ENCODE data around the gene GRHL3. TPM values are rescaled to one million over a fixed set of nuclear protein-coding genes. Genes with fewer than 3 reads are reported as not detected.

GRHL3 gene
- total RNA-seq, 1 donor from 2014 or later = 17.1 TPM

DNA sequence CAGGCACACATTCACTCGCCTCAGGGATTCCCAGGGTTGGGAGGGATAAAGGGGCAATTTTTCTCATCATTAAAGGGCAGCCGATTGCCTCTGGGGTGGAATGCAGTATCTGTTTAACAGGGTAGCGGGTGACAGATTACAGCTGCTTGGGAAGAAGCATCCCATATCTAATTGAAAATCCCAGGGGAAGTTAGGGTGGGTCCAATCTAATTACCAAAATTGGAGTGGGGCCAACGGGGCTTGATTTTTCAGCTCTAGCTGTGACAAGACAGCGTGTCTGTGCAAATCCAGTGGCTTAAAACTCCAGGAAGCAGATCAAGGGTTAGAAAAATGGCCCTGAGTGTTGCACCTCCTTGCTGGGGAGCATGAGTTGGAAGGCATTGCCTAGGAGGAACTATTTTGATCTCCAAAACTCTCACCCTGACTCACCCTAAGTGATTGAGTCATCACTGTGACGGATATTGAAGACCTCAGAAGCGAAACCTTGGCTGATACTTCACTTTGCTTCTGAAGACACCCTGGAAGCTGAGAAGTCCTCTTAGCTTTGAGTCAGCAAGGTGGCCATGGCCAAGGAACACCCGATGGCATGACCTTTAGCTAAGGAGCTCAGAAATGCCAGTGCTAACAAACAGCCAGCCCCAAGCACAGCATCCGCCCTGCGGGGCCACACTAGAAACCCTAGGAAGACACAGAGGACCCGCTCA lies 46.0 kb downstream of the GRHL3 start:
- peak overlapping the region; percentile 69 for H3K27ac Mint-ChIP-seq
- H3K27me3 Mint-ChIP-seq (ENCODE audit: low read depth) = peaks cover 6% of the 10 kb centered on the region
- H3K4me1 Mint-ChIP-seq = peaks cover 32% of the 10 kb centered on the region
- DNase-seq (ENCODE audit: low spot score in 2 of 2, unreplicated experiment in 2 of 2) = no peak
- no peaks in the 10 kb centered on the region for H3K9me3 Mint-ChIP-seq
- TF ChIP-seq, protein P1, sequence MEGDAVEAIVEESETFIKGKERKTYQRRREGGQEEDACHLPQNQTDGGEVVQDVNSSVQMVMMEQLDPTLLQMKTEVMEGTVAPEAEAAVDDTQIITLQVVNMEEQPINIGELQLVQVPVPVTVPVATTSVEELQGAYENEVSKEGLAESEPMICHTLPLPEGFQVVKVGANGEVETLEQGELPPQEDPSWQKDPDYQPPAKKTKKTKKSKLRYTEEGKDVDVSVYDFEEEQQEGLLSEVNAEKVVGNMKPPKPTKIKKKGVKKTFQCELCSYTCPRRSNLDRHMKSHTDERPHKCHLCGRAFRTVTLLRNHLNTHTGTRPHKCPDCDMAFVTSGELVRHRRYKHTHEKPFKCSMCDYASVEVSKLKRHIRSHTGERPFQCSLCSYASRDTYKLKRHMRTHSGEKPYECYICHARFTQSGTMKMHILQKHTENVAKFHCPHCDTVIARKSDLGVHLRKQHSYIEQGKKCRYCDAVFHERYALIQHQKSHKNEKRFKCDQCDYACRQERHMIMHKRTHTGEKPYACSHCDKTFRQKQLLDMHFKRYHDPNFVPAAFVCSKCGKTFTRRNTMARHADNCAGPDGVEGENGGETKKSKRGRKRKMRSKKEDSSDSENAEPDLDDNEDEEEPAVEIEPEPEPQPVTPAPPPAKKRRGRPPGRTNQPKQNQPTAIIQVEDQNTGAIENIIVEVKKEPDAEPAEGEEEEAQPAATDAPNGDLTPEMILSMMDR (IDR thresholded peaks at IDR 0.05; ENCODE audit: unreplicated experiment) = no peak
- H3K36me3 Mint-ChIP-seq = peaks cover 6% of the 10 kb centered on the region
- H3K4me3 Mint-ChIP-seq = no peak overlapping the region

DNA sequence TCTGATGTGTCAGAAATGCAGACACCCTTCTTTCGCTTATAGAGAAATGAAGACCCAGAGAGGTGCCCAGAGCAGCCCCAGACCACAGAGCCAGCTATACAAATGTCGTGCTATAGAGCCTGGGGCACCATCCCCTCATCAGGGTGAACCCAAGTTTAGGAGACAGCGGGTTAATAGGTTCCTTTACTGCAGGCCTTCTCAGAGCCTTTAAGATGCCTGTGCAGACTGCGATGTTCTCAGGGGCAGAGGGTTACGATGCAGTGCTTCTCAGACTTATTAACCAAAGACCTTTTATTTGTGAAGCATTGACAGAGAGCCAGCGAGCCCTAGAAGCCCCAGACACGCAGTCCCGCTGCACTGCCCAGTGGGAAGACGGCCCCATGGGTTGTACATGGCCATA lies 47.5 kb downstream of the GRHL3 start:
- no peak overlapping the region for H3K4me3 Mint-ChIP-seq

DNA sequence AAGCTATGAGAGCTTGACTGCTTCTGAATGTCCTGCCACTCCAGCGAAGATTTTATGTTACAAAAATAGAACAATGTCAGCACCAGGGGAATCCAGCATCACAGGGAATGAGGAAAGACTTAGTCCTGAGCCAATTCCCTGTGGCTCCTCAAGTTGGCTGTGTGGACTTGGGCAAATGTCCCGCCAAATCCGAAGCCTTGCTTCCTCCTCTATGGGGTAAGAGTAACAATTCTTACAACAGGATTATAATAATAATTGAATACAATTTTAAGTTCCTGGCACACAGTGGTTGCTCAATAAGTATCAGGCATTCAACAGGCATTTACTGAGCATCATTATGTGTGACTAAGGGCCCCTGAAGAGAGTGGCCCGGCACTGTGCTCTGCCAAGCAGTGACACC lies 50.0 kb downstream of the GRHL3 start:
- TF ChIP-seq, protein P1 (IDR thresholded peaks at IDR 0.05; ENCODE audit: unreplicated experiment) = no peak
- no peak overlapping the region for H3K27ac Mint-ChIP-seq
- H3K4me1 Mint-ChIP-seq = peaks cover 31% of the 10 kb centered on the region
- no peaks in the 10 kb centered on the region for H3K36me3 Mint-ChIP-seq
- H3K4me3 Mint-ChIP-seq = no peak overlapping the region
- no peaks in the 10 kb centered on the region for H3K9me3 Mint-ChIP-seq
- no peak for DNase-seq (ENCODE audit: low spot score in 2 of 2, unreplicated experiment in 2 of 2)
- H3K27me3 Mint-ChIP-seq (ENCODE audit: low read depth) = peaks cover 1% of the 10 kb centered on the region

More for the DNA sequence above, 47.5 kb downstream of the GRHL3 start:
- H3K9me3 Mint-ChIP-seq = no peaks in the 10 kb centered on the region
- H3K4me1 Mint-ChIP-seq = peaks cover 32% of the 10 kb centered on the region
- peaks cover 1% of the 10 kb centered on the region for H3K27me3 Mint-ChIP-seq (ENCODE audit: low read depth)
- no peak overlapping the region for H3K27ac Mint-ChIP-seq
- H3K36me3 Mint-ChIP-seq = no peaks in the 10 kb centered on the region
- TF ChIP-seq, protein P1 (IDR thresholded peaks at IDR 0.05; ENCODE audit: unreplicated experiment) = no peak
- no peak for DNase-seq (ENCODE audit: low spot score in 2 of 2, unreplicated experiment in 2 of 2)

DNA sequence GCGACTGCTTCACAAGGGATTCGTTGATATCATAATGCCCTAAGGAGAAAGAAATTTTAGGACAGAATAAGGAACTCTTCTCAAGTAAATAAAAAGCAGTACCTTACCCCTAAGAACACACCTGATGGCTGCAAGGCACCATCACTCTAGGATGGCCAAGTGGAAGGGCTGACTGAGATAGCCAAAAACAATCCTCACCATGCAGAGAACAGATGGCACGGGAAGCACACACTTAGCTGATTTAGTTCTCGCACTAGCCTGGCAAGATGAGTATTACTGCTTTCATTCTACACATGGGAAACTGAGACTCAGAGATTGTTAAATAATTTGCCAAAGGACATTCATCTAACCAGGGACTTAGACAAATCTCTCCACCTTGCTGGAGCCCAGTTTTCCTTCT lies 50.6 kb downstream of the GRHL3 start:
- peaks cover 1% of the 10 kb centered on the region for H3K27me3 Mint-ChIP-seq (ENCODE audit: low read depth)
- H3K4me3 Mint-ChIP-seq = no peak overlapping the region

DNA sequence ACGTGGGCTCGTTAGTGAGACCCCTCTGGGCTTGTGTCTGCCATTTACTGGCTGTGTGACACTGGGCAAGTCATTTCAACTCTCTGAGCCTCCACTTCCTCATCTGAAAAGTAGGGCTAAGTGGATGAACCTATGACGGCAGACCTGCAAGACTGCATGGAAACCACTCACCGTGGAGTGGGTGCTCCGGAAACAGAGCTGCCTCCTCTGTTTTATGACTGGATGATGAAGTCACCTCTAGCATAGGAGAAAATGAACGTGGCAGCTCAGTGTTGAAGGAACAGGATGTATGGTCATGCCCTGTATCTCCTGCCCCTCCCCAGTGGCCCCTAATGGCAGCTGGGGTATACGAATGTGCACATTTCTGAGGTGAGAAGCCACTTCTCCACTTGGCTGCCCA lies 53.9 kb downstream of the GRHL3 start:
- TF ChIP-seq, protein P1 (IDR thresholded peaks at IDR 0.05; ENCODE audit: unreplicated experiment) = no peak
- Mint-ChIP-seq H3K36me3 (no peaks in the 10 kb centered on the region), H3K27ac (no peak overlapping the region), H3K4me3 (no peak overlapping the region), H3K9me3 (no peaks in the 10 kb centered on the region), H3K27me3 (ENCODE audit: low read depth) (peaks cover 1% of the 10 kb centered on the region), H3K4me1 (peaks cover 22% of the 10 kb centered on the region)
- DNase-seq (ENCODE audit: low spot score in 2 of 2, unreplicated experiment in 2 of 2) = no peak

More for the DNA sequence above, 50.6 kb downstream of the GRHL3 start:
- H3K27ac Mint-ChIP-seq = no peak overlapping the region
- H3K9me3 Mint-ChIP-seq = no peaks in the 10 kb centered on the region
- TF ChIP-seq, protein P1 (IDR thresholded peaks at IDR 0.05; ENCODE audit: unreplicated experiment) = no peak
- no peaks in the 10 kb centered on the region for H3K36me3 Mint-ChIP-seq
- DNase-seq (ENCODE audit: low spot score in 2 of 2, unreplicated experiment in 2 of 2) = no peak
- H3K4me1 Mint-ChIP-seq = peaks cover 29% of the 10 kb centered on the region
